Fibroblast of skin of abdomen (primary cell): ENCODE results near the gene RASSF1. TPM values are rescaled to one million over a fixed set of nuclear protein-coding genes. Genes with fewer than 3 reads are reported as not detected.

Experiments used
- DNase-seq: peaks from one replicate; pipeline ENCODE4 v3.0.0-alpha.2; 2013
- polyA plus RNA-seq, 2 experiments: library from polyadenylated mRNA; unstranded; fragments of 120-200 nt; gene quantifications; one replicate each; pipeline ENCODE4 v1.2.1, GENCODE V29; 2013; ENCODE audit not compliant: insufficient read length in 2 of 2

RASSF1 gene, protein sequence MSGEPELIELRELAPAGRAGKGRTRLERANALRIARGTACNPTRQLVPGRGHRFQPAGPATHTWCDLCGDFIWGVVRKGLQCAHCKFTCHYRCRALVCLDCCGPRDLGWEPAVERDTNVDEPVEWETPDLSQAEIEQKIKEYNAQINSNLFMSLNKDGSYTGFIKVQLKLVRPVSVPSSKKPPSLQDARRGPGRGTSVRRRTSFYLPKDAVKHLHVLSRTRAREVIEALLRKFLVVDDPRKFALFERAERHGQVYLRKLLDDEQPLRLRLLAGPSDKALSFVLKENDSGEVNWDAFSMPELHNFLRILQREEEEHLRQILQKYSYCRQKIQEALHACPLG
- 26.3 TPM for polyA plus RNA-seq (2013, experiment 1 of 2; ENCODE audit: insufficient read length)
- 30.2 TPM for polyA plus RNA-seq (2013, experiment 2 of 2; ENCODE audit: insufficient read length)

DNA sequence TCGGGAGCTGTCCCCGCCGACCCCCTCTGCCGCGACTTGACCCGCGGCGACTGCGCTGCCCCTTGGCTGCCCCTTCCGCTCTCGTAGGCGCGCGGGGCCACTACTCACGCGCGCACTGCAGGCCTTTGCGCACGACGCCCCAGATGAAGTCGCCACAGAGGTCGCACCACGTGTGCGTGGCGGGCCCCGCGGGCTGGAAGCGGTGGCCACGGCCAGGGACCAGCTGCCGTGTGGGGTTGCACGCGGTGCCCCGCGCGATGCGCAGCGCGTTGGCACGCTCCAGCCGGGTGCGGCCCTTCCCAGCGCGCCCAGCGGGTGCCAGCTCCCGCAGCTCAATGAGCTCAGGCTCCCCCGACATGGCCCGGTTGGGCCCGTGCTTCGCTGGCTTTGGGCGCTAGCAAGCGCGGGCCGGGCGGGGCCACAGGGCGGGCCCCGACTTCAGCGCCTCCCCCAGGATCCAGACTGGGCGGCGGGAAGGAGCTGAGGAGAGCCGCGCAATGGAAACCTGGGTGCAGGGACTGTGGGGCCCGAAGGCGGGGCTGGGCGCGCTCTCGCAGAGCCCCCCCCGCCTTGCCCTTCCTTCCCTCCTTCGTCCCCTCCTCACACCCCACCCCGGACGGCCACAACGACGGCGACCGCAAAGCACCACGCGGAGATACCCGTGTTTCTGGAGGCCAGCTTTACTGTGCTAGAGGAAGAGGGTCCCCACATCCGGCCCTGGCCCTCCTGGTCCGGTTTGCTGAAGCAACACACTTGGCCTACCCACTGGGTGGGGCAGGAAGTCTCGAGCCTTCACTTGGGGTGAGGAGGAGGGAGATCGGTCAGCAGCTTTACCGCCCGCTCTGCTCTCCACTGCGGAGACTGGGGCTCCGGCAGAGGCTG lies at the start of gene RASSF1:
RASSF1 (minus strand) TSS at position 389 of the 882 bp plus-strand sequence; CDS start at position 358, 31 bp downstream.
- DNase-seq: peak; percentile 63

DNA sequence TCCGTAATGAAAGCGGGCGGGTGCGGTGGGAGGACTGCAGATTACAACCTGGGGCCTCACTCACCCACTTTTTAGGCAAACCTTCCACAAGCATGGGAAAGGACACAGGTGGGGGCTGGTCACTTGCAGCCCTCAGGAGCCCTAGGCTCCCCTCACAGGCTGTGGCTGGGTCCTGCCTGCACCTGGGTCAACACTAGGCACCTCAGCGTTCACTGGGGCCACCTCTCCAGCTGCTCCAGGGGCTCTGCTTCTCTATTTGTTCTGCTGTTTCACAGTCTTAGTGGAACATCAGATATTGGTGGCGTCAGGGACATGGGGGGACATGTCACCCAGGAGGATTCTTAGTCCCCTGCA lies 48.8 kb upstream of the RASSF1 start:
- DNase-seq: no peak

DNA sequence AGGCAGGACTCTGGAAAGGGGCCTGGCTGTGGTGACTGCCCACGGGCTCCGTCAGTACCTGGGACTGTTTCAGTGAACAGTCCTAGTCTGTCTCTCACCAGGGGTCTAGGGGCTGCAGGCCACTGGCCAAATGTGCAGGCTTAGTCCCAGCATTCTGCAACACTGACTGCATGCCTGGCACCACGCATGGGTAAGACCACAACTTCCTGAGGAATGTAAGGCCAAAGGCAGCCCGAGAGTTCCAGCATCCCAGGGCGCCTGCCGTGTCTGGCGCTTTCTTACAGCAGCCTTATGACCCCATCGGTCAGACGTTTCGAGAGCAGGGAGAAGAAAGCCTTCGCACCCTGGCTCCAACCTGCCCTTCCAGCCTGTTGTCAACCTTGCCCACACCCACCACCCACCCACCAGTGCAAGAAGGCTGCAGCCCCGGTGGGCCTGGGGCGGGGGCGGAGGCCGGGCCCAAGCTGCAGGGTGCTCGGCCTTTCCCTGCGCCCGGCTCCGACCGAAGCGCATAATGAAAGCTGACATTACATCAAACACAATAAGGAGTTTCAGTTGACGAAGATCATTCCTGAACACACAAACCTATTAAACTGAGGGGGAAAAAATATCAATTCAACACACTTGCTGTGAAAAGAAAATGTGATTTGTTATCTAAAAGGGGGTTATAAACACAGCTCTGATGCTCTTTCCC lies 48.2 kb upstream of the RASSF1 start:
- no peak for DNase-seq

DNA sequence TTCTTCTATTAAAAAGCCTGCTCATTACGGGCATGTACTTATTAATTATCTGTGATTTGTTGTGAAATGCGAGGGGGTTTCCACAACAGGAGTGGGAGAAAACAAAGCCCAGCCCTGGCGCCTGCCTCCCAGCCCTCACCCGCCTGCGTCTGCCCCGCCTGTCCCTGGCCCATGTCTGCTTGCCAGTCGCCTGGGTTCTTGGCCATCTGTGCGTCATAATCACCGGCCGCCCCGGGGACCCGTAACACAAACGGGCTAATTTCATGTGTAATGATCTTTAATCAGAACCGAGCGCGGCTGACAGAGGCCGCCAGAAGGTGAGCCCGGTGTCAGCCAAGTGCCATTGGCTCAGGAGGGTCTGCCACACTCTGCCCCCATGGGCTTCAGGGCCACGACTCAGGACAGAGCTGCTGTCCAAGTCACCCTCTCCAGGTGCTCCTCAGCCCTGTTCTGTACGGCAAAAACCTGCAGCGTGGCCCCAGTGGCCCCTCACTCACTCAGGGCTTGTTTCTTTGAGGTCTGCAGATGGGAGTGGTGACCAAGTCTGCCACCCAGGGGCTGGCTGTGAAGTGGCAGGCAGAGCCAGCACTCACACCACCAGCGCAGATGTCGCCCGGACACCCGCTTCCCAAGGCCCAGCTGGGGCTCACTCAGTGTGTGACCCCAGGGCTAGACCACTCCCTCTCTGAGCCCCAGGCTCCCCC lies 47.5 kb upstream of the RASSF1 start:
- DNase-seq: no peak

DNA sequence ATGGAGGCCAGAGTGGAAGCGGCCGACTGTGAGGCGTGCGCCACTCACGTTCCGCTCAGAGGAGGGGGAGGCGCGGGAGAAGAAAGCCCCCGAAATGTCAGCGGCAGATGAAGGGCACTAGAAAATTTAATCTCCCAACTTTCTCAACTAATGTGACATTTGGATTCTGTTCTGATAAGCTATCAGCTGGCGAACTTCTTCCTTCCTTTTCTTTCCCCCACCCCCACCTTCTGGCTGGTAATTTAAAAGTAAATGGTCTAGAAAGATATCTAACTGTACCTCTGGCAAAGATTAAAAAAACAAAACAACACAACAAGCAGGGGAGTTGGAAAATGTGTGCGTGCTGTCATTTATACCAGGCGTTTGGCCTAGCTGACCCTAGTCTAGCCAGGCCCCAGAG lies 45.1 kb upstream of the RASSF1 start:
- no peak for DNase-seq

DNA sequence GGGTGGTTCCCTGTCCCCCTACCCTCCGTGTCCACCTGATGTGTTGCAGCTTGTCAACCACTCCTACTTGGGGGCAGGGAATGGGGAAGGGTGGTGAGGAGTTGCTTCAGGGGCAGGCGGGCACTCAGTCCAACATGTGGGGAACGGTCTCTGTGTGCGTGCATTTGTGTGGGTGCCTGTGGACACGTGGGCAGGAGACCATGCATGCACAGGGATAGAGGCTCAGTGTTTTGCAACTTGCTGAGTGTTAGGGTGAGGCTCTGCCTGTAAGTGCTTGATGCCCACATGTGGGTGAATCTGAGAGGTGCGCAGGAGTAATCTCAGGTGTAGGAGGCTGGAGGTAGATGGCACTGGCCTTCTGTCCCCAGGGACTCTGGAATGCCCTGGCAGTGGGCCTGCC lies 43.1 kb upstream of the RASSF1 start:
- no peak for DNase-seq

DNA sequence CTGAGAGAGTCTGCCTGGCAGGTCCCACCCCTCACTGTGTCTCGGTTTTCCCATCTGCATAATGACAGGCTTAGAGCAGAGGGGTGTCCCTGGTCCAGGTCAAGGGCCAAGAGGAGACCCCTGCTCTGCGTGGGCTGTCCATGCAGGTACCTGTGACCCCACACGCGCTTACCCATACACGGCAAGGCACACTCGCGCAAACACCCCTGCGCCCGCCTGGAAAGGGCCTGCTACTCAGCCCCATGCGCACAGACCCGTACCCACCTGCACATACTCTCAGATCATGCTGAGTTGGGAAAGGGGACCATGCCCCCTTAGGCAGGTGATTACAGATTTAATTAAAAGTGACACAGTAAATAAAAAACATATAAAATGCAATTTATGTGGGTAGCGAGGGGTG lies 42.1 kb upstream of the RASSF1 start:
- no peak for DNase-seq

DNA sequence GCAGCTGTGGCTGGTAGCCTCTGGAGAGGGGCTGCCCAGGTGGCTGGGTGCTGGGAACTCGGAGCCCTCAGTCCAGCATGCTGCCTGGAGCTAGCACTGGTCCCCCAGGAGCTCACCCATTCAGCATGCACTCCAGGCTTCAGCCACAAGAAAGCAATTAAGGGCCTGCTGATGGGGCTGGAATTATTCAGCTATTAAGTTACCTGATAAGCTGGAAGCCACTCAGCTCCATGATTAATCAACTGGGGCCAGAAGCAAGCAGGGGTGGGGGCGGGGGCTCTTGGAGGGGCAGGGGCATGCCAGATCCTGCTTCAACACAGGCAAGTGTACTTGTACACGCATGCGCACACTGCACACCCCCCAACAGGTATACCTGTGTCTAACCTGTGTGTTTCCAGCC lies 40.7 kb upstream of the RASSF1 start:
- DNase-seq: no peak

DNA sequence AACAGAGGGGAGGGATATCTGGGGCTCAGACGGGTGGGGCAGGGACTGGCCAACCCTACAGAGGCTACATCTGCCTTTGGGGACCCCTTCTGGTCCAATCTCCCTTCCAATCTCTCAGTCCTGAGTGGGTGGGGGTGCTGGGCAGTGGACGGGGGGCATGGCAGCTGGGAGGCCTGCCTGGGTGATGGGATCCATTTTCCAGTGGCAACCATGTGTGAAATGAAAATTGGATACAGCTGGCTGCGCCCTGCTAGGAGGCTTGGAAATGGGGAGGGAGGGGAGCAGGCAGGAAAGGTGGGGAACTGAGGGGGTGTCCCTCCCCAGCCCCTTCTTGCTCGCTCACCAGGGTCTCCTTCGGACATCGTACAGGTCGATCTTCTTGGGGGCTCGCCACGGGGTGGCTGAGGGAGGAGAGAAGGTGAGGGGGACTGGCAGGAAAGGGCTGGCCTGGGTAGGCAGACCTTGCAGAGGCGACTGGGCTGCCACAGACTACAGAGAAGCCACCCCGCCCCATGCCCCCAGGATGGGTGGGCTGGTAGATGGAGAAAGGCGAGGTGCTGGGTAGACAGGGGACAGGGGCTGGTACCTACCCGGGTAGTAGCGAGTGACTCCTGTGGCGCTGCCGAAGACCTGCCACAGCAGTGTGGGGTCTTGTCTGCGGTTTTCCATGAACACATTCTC lies 39.9 kb upstream of the RASSF1 start:
- no peak for DNase-seq

DNA sequence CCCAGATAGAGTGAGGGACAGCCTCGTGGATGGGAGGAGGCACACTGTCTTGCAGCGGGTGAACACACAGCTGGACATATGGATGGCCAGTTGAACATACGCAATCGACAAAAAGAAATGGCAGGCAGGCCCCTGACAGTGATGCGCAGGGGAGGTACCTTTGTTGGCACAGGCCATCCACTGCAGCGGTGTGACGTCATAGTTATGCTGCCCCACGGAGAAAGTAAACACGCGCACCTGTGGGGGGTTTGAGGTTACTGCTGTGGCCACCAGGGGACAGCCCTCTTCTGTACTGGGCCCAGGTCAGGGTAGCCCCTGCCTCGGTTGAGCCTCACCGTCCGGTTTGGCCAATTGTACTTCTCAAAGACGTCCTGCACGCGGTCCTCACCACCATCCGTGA lies 38.1 kb upstream of the RASSF1 start:
- DNase-seq: no peak

DNA sequence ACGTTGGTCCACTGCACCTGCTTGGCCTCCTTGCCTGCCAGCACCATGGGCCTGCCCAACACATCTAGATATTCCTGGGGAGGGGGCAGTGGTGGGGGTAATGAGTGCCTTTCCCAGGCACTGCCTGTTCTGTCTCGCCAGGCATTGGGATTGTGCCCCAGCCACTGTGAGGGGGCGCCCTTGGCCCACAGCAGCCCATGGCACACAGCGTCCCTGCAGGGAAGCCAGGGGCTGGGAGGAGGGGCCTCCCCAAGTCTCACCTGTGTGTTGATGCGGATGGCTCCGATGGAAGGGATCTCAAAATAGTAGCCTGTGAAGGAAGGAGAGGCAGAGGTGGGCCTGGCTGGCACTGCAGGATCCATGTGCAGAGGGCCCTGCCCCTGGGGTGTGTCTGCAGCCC lies 37.4 kb upstream of the RASSF1 start:
- DNase-seq: no peak

DNA sequence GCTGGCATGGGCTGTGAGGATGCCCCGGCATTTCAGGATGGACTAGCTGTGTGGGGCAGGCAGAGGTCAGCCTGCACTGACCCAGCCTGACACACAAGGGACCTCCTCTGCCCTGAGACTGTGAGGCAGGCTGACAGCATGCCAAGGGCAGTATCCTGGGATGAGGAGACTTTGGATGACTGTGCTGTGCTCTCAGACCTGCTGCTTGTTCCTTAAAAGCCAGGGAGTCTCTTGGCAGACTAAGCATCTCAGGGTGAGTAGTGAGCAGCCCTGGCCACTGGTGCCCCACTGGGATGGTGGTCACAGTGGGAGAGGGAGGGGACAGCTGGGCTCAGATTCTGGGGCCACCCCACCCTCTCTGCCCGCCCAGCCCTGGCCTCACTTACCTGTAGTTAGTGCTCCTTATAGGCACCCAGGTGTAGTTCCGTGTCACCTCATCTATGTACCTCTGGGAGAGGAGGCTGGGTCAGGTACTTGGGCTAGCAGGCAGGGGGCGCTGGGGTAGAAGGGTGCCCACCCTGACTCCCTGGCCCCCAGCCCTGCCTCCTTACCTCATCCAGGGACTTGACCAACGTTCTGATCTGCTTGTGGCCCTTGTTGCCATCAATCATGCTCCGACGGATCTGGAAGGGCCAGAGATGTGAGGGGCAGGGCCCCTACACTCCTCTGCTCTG lies 34.8 kb upstream of the RASSF1 start:
- DNase-seq: no peak

DNA sequence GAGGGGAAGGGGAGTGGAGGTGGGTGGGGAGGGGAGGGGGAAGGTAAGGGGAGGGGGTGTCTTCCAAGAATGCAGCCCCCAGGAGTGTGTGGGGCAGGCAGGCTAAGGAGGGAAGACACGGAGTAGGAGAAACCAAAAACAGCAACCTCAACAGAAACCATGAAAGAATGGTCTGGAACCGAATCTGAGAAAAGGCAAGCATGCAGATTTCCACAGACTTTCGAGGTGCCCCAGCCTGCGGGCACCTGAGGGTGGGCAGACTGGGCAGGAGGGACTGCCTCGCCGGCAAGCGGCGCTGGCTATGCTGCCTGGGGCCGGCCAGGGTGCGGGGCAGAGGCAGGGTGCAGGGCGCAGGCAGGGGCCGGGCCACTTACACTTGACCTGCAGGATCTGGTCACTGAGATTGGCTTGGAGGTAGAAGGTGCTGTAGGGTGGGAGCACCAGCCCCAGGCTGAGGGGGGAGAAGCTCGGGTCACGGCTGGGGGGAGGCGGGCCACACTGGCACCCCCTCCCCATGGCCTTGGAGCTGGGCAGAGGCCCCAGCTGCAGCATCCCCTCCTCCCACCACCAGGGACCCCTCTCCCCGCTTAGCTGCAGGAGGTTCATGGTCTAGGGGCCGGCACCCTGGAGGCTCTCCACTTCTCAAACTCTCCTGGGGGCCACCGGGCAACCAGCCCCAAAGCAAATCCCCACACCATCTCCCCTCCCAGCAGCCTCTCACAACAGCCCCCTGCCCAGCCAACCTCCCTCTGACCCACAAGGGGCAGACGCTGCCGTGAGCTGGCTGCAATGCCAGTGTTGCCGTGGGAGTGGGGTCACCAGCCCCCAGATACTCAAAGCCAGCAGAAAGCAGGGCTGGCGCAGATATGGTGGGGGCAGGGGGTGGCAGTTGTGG lies 34.0 kb upstream of the RASSF1 start:
- no peak for DNase-seq

DNA sequence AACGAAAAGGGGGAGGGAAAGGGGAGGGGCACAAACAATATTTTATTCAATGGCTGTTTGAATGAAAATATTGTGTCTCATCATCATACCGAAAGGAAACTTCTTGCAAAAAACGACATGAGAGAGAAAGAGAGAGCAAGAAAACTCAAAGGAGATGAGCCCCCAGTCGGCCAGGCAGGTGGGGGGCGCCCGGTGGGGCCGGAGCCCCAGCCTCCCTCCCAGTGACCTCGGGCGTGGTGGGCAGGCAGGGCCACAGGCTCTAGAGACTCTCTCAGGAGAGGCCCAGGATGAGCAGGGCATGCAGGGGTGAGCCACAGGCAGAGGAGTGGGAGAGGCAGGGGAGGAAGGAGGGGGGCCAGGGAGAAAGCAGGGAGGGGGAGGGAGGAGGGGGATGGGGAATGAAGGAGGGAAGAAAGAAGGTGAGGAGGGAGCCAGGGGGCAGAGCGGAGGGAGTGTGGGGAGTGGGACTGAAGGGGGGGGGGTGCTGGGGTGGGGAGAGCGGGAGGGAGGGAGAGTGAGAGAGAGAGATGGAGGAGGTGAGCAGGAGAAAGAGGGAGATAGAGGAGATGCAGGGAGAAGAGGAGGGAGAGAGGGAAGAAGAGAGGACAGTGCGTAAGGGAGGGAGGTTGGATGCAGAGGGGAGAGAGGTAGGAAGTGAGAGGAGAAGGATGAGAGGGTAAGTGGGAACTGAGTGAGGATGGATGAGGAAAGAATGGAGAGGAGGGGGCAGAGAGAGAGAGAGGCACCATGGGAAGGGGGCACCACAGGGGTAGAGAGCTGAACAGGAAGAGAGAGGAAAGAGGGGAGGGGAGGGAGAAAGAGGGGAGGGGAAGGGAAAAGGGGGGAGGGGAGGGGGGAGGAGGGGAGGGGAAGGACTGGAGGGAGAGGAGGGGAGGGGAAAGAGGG lies 32.8 kb upstream of the RASSF1 start:
- DNase-seq: no peak

DNA sequence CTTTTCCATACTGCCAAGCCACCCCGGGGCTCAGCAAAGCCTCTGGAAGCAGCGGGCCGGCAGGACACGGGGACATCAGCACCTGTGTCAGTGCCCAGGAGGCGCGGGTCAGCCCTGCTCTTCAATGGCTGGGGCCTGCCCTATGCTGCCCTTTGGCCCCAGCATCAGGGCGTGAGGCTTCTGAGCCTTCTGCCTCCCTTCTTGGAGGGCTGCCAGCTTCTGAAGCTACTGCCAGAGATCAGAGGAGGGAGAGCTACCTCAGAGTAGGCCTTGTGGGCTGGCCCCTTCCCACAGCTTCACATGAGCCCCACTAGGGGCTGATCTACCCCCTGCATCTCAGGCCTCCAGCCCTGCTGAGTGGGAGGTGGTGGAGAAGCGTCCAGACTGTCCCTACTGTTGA lies 31.7 kb upstream of the RASSF1 start:
- DNase-seq: no peak

DNA sequence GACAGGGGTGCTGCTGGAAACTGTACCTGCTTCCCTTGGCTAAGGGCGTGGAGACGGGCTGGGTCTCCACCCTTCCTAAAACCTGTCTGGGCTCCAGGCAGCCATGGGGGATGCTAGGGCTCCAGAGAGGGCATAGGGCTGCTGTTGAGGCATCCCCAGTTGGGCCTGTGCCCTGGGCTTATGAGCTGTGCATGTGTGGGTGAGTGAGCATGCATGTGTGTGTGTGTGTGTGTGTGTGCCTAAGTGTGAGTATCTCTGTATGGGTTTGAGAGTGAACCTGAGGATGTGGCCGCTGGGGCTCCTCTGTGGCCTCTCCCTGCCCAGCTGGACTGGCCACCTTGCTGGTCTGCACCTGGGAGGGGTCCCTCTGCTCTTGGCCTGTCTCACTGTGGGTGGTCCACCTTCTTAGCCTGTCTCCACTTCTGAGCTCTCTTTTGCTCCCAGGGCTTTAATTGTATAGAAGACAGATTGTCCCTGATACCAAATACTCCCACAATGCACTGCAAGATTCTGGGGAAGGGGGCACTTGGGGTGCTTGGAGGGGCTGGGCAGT lies 30.6 kb upstream of the RASSF1 start:
- peak; percentile 21 for DNase-seq

DNA sequence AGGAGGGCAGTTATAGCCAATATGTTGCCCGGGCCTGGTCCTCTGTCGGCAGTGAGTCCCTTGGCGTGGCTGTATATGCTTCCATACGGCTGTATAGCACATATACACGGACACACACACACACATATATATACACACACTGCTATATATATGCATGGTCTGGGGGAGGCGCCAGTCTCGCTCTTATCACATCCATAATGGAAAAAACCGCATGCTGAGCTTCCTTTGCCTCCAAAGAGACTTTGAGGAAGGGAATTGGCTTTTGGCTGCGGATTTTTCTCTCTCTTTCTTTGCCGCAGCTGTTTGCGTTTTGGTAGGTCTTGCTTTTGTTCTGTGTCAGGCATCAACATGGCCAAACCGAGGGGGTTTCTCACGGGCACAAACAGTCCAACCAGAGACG lies 30.0 kb upstream of the RASSF1 start:
- DNase-seq: peak; percentile 49

DNA sequence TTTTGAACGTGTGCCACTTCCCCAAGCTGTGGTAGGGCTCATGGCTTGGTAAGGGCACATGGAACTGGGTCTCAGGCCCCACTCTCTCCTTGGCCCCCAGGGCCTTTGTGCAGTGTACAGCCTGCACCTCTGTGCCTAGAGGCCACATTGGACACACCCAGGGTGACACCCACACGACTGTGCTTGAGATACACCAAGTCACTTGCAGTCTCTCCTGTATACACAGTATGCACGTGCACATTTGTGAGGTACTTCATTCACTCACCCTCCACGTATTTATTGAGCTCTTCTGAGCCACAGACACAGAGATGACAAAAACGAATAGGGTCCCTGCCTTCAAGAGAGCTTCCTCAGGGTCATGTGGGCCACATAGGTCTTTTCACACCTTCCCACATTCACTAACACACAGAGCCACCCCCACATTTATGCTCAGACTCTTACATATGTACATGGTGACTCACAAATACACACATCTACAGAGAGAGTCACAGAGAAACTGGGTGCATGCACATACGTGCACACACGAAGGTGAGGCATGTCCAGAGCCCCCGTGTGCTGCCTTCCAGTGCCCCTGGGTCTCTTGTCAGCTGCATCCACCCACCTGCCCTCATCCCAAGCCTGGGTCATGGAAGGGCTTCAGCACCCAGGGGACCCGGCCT lies 28.5 kb upstream of the RASSF1 start:
- DNase-seq: no peak
